Measurements from ENCODE around the gene ZBTB12. TPM values are rescaled to one million over a fixed set of nuclear protein-coding genes. Genes with fewer than 3 reads are reported as not detected.
A peak's percentile ranks its signal among the peaks of the same experiment; 100 is the strongest.
"Not testable (repeated sequence)": the region's sequence is repeated elsewhere in the genome, so short reads cannot be mapped to it uniquely, and the experiment has no call there.

ZBTB12 gene
- total and polyA plus RNA-seq, 8 donors = 0.43 to 6.4 (median 1.8) TPM

- H3K9me3 ChIP-seq = no peaks in the 10 kb centered on the region
- H3K4me3 ChIP-seq = no peak overlapping the region
- DNase-seq = no peak
- WGBS, 5 donors = 85 to 96% (median 92%) methylated on average over 8 of the region's 8 CpGs
- no peak overlapping the region for H3K27ac ChIP-seq
- peaks cover 28 to 56% (median 47%) of the 10 kb centered on the region in 4 donors for H3K36me3 ChIP-seq
- intact Hi-C loops (cut with DNase I; ENCODE audit: low total_unique reads) = no loop called here
- no peaks in the 10 kb centered on the region for H3K27me3 ChIP-seq
- no peak for TF ChIP-seq POLR2AphosphoS5 (IDR thresholded peaks at IDR 0.05)
- H3K4me1 ChIP-seq = peaks cover 6 to 25% (median 17%) of the 10 kb centered on the region in 4 donors
Observed at GRCh38 chr6:31858707-31859106, 43.2 kb downstream of the ZBTB12 start.

GRCh38 chr6:31857774-31858173, 44.1 kb downstream of the ZBTB12 start:
- intact Hi-C loops (cut with DNase I; ENCODE audit: low total_unique reads); H3K27me3 ChIP-seq; H3K4me3 ChIP-seq; DNase-seq; H3K9me3 ChIP-seq; H3K27ac ChIP-seq: not testable (repeated sequence)
- H3K36me3 ChIP-seq = peaks cover 28 to 54% (median 47%) of the 10 kb centered on the region in 4 donors
- peaks cover 6 to 17% (median 11%) of the 10 kb centered on the region in 4 donors for H3K4me1 ChIP-seq
- 84 to 96% (median 92%) methylated on average over 8 of the region's 8 CpGs for WGBS, 5 donors

- H3K27me3 ChIP-seq; H3K27ac ChIP-seq; H3K4me3 ChIP-seq; H3K4me1 ChIP-seq; H3K9me3 ChIP-seq; intact Hi-C loops (cut with DNase I; ENCODE audit: low total_unique reads); DNase-seq: not testable (repeated sequence)
- 87 to 95% (median 92%) methylated on average over 17 to 35 of the region's 35 CpGs for WGBS, 5 donors
- H3K36me3 ChIP-seq = peaks cover 0 to 12% (median 7%) of the 10 kb centered on the region in 4 donors
Observed at GRCh38 chr6:31851980-31852718, 49.7 kb downstream of the ZBTB12 start.

GRCh38 chr6:31851485-31851832, 50.4 kb downstream of the ZBTB12 start:
- DNase-seq = no peak
- Histone ChIP-seq H3K9me3 (no peaks in the 10 kb centered on the region), H3K27ac (peak overlapping the region in 1 of 5 donors; percentile 14), H3K4me3 (no peak overlapping the region), H3K4me1 (no peaks in the 10 kb centered on the region), H3K27me3 (no peaks in the 10 kb centered on the region), H3K36me3 (peaks cover 0 to 5% (median under 1%) of the 10 kb centered on the region in 4 donors)
- intact Hi-C loops (cut with DNase I; ENCODE audit: low total_unique reads) = no loop called here
- TF ChIP-seq POLR2A (IDR thresholded peaks at IDR 0.05) (no peak), POLR2AphosphoS5 (IDR thresholded peaks at IDR 0.05) (no peak), EP300 (IDR thresholded peaks at IDR 0.05) (no peak)
- TF ChIP-seq, protein P1, sequence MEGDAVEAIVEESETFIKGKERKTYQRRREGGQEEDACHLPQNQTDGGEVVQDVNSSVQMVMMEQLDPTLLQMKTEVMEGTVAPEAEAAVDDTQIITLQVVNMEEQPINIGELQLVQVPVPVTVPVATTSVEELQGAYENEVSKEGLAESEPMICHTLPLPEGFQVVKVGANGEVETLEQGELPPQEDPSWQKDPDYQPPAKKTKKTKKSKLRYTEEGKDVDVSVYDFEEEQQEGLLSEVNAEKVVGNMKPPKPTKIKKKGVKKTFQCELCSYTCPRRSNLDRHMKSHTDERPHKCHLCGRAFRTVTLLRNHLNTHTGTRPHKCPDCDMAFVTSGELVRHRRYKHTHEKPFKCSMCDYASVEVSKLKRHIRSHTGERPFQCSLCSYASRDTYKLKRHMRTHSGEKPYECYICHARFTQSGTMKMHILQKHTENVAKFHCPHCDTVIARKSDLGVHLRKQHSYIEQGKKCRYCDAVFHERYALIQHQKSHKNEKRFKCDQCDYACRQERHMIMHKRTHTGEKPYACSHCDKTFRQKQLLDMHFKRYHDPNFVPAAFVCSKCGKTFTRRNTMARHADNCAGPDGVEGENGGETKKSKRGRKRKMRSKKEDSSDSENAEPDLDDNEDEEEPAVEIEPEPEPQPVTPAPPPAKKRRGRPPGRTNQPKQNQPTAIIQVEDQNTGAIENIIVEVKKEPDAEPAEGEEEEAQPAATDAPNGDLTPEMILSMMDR (IDR thresholded peaks at IDR 0.05) = no peak
- 24 to 58% (median 26%) methylated on average over 2 of the region's 2 CpGs for WGBS, 5 donors

- 89 to 97% (median 97%) methylated on average over 2 of the region's 2 CpGs for whole genome bisulfite sequencing, 5 donors
Observed at GRCh38 chr6:31850765-31851484, 51.0 kb downstream of the ZBTB12 start.

More at GRCh38 chr6:31850765-31851484, 51.0 kb downstream of the ZBTB12 start:
- Histone ChIP-seq H3K4me3 (no peak overlapping the region), H3K4me1 (no peaks in the 10 kb centered on the region), H3K36me3 (peaks cover 0 to 4% (median 0%) of the 10 kb centered on the region in 4 donors), H3K27me3 (no peaks in the 10 kb centered on the region), H3K27ac (peak overlapping the region in 1 of 5 donors; percentile 14), H3K9me3 (no peaks in the 10 kb centered on the region)
- TF ChIP-seq, protein P1 (IDR thresholded peaks at IDR 0.05) = no peak
- TF ChIP-seq POLR2AphosphoS5 (IDR thresholded peaks at IDR 0.05) = no peak
- TF ChIP-seq EP300 (IDR thresholded peaks at IDR 0.05) = no peak
- no peak for TF ChIP-seq POLR2A (IDR thresholded peaks at IDR 0.05)
- intact Hi-C loops (cut with DNase I; ENCODE audit: low total_unique reads) = no loop called here
- DNase-seq = no peak

Small RNA genes within 50 kb of the gene (small RNA-seq; reads per million reads assigned to genes)
- 0 reads per million in 4 donors for gene AL645922.1

Other genes starting within 250 kb of the ZBTB12 start
Only the 30 nearest of the 37 such genes appear.
- gene LY6G5C, start 221.0 kb downstream of the ZBTB12 start, total RNA-seq = not detected
- gene LY6G5C, start 221.0 kb downstream of the ZBTB12 start, polyA plus RNA-seq = 1 to 10 TPM; 1.8 to 4.9 (median 2.7) TPM
- gene ABHD16A, start 198.8 kb downstream of the ZBTB12 start, total RNA-seq = 100 to 1,000 TPM in 1 of 5 donors, 10 to 100 TPM in 4; 40.9 to 122 (median 49.0) TPM
- 10 to 100 TPM; 15.1 to 48.0 (median 20.4) TPM for gene ABHD16A, start 198.8 kb downstream of the ZBTB12 start, polyA plus RNA-seq
- gene LY6G6F, start 195.2 kb downstream of the ZBTB12 start, total RNA-seq = not detected
- gene LY6G6F, start 195.2 kb downstream of the ZBTB12 start, polyA plus RNA-seq = not detected
- gene LY6G6D, start 186.7 kb downstream of the ZBTB12 start, total RNA-seq = not detected
- gene LY6G6D, start 186.7 kb downstream of the ZBTB12 start, polyA plus RNA-seq = not detected
- not detected for gene LY6G6C, start 180.3 kb downstream of the ZBTB12 start, total RNA-seq
- gene LY6G6C, start 180.3 kb downstream of the ZBTB12 start, polyA plus RNA-seq = under 1 TPM in 1 of 3 donors, not detected in 2; 0.90 TPM
- gene MPIG6B, start 178.7 kb downstream of the ZBTB12 start, total RNA-seq = not detected
- gene MPIG6B, start 178.7 kb downstream of the ZBTB12 start, polyA plus RNA-seq = under 1 TPM in 1 of 3 donors, not detected in 2; 0.10 TPM
- 100 to 1,000 TPM in 2 of 5 donors, 10 to 100 TPM in 3; 33.3 to 133 (median 76.1) TPM for gene DDAH2, start 172.8 kb downstream of the ZBTB12 start, total RNA-seq
- 10 to 100 TPM; 52.9 to 73.7 (median 57.9) TPM for gene DDAH2, start 172.8 kb downstream of the ZBTB12 start, polyA plus RNA-seq
- gene CLIC1, start 165.6 kb downstream of the ZBTB12 start, total RNA-seq = 100 to 1,000 TPM in 4 of 5 donors, 10 to 100 TPM in 1; 33.8 to 381 (median 117) TPM
- gene CLIC1, start 165.6 kb downstream of the ZBTB12 start, polyA plus RNA-seq = 100 to 1,000 TPM; 331 to 597 (median 348) TPM
- gene MSH5, start 162.1 kb downstream of the ZBTB12 start, total RNA-seq = 10 to 100 TPM in 4 of 5 donors, 1 to 10 TPM in 1; 4.1 to 66.4 (median 21.4) TPM
- gene MSH5, start 162.1 kb downstream of the ZBTB12 start, polyA plus RNA-seq = 1 to 10 TPM; 2.9 to 9.3 (median 3.2) TPM
- 10 to 100 TPM in 2 of 5 donors, 1 to 10 TPM in 2, not detected in 1; 2.7 to 40.8 (median 7.6) TPM for gene SAPCD1, start 139.4 kb downstream of the ZBTB12 start, total RNA-seq
- gene SAPCD1, start 139.4 kb downstream of the ZBTB12 start, polyA plus RNA-seq = 1 to 10 TPM; 2.4 to 5.4 (median 2.9) TPM
- gene VWA7, start 124.8 kb downstream of the ZBTB12 start, total RNA-seq = 10 to 100 TPM in 1 of 5 donors, 1 to 10 TPM in 3, not detected in 1; 4.2 to 18.3 (median 7.5) TPM
- gene VWA7, start 124.8 kb downstream of the ZBTB12 start, polyA plus RNA-seq = 1 to 10 TPM; 1.3 to 1.4 (median 1.4) TPM
- gene VARS1, start 106.3 kb downstream of the ZBTB12 start, total RNA-seq = 10 to 100 TPM; 21.6 to 56.5 (median 24.1) TPM
- 10 to 100 TPM; 11.0 to 31.8 (median 27.7) TPM for gene VARS1, start 106.3 kb downstream of the ZBTB12 start, polyA plus RNA-seq
- gene LSM2, start 95.1 kb downstream of the ZBTB12 start, total RNA-seq = 10 to 100 TPM in 3 of 5 donors, 1 to 10 TPM in 1, not detected in 1; 6.7 to 34.5 (median 11.4) TPM
- 10 to 100 TPM; 45.2 to 55.8 (median 50.4) TPM for gene LSM2, start 95.1 kb downstream of the ZBTB12 start, polyA plus RNA-seq
- gene HSPA1L, start 86.8 kb downstream of the ZBTB12 start, total RNA-seq = 1 to 10 TPM in 2 of 5 donors, not detected in 3; 1.1 to 1.7 TPM
- under 1 TPM; 0.46 to 0.98 (median 0.75) TPM for gene HSPA1L, start 86.8 kb downstream of the ZBTB12 start, polyA plus RNA-seq
- gene HSPA1A, start 86.5 kb downstream of the ZBTB12 start, total RNA-seq = 100 to 1,000 TPM in 3 of 5 donors, 10 to 100 TPM in 2; 68.8 to 124 (median 113) TPM
- 100 to 1,000 TPM in 1 of 3 donors, 10 to 100 TPM in 2; 51.1 to 107 (median 64.8) TPM for gene HSPA1A, start 86.5 kb downstream of the ZBTB12 start, polyA plus RNA-seq
- 100 to 1,000 TPM in 3 of 5 donors, 10 to 100 TPM in 2; 44.3 to 165 (median 105) TPM for gene HSPA1B, start 74.3 kb downstream of the ZBTB12 start, total RNA-seq
- 10 to 100 TPM; 35.9 to 66.0 (median 51.3) TPM for gene HSPA1B, start 74.3 kb downstream of the ZBTB12 start, polyA plus RNA-seq
- 10 to 100 TPM; 11.3 to 60.7 (median 25.0) TPM for gene NEU1, start 39.3 kb downstream of the ZBTB12 start, total RNA-seq
- 10 to 100 TPM; 16.3 to 29.0 (median 22.2) TPM for gene NEU1, start 39.3 kb downstream of the ZBTB12 start, polyA plus RNA-seq
- gene SLC44A4, start 23.1 kb downstream of the ZBTB12 start, total RNA-seq = 100 to 1,000 TPM in 4 of 5 donors, 10 to 100 TPM in 1; 74.2 to 201 (median 175) TPM
- gene SLC44A4, start 23.1 kb downstream of the ZBTB12 start, polyA plus RNA-seq = 100 to 1,000 TPM in 1 of 3 donors, 10 to 100 TPM in 2; 35.4 to 111 (median 47.9) TPM
- gene EHMT2, start 4.4 kb downstream of the ZBTB12 start, total RNA-seq = 10 to 100 TPM; 12.1 to 58.0 (median 31.7) TPM
- gene EHMT2, start 4.4 kb downstream of the ZBTB12 start, polyA plus RNA-seq = 10 to 100 TPM; 27.3 to 43.2 (median 35.4) TPM
- gene C2, start 25.6 kb upstream of the ZBTB12 start, total RNA-seq = 10 to 100 TPM in 1 of 5 donors, 1 to 10 TPM in 3, not detected in 1; 1.7 to 24.6 (median 4.0) TPM
- gene C2, start 25.6 kb upstream of the ZBTB12 start, polyA plus RNA-seq = 1 to 10 TPM; 3.3 to 6.3 (median 4.9) TPM
- 100 to 1,000 TPM in 3 of 5 donors, 10 to 100 TPM in 1, 1 to 10 TPM in 1; 8.4 to 316 (median 185) TPM for gene CFB, start 44.0 kb upstream of the ZBTB12 start, total RNA-seq
- 100 to 1,000 TPM in 2 of 3 donors, 10 to 100 TPM in 1; 13.1 to 226 (median 165) TPM for gene CFB, start 44.0 kb upstream of the ZBTB12 start, polyA plus RNA-seq
- 100 to 1,000 TPM in 1 of 5 donors, 10 to 100 TPM in 3, 1 to 10 TPM in 1; 2.9 to 100 (median 50.1) TPM for gene NELFE, start 56.9 kb upstream of the ZBTB12 start, total RNA-seq
- 10 to 100 TPM; 52.1 to 75.8 (median 53.5) TPM for gene NELFE, start 56.9 kb upstream of the ZBTB12 start, polyA plus RNA-seq
- gene SKIC2, start 57.1 kb upstream of the ZBTB12 start, total RNA-seq = 100 to 1,000 TPM in 3 of 5 donors, 10 to 100 TPM in 2; 22.0 to 478 (median 114) TPM
- gene SKIC2, start 57.1 kb upstream of the ZBTB12 start, polyA plus RNA-seq = 10 to 100 TPM; 74.3 to 88.9 (median 87.1) TPM
- gene DXO, start 70.1 kb upstream of the ZBTB12 start, total RNA-seq = 10 to 100 TPM in 3 of 5 donors, 1 to 10 TPM in 2; 4.1 to 65.8 (median 18.3) TPM
- gene DXO, start 70.1 kb upstream of the ZBTB12 start, polyA plus RNA-seq = 10 to 100 TPM; 11.9 to 24.8 (median 19.7) TPM
- 100 to 1,000 TPM in 1 of 5 donors, 10 to 100 TPM in 4; 10.8 to 248 (median 32.1) TPM for gene C4A, start 80.0 kb upstream of the ZBTB12 start, total RNA-seq
- 10 to 100 TPM; 42.2 to 92.9 (median 48.1) TPM for gene C4A, start 80.0 kb upstream of the ZBTB12 start, polyA plus RNA-seq
- gene C4B, start 112.7 kb upstream of the ZBTB12 start, total RNA-seq = 100 to 1,000 TPM in 1 of 5 donors, 10 to 100 TPM in 4; 14.9 to 108 (median 32.7) TPM
- 100 to 1,000 TPM in 1 of 3 donors, 10 to 100 TPM in 2; 42.8 to 107 (median 54.9) TPM for gene C4B, start 112.7 kb upstream of the ZBTB12 start, polyA plus RNA-seq
- not detected for gene CYP21A2, start 136.3 kb upstream of the ZBTB12 start, total RNA-seq
- 10 to 100 TPM in 1 of 3 donors, 1 to 10 TPM in 2; 1.3 to 23.8 (median 1.4) TPM for gene CYP21A2, start 136.3 kb upstream of the ZBTB12 start, polyA plus RNA-seq
- 100 to 1,000 TPM in 1 of 5 donors, 10 to 100 TPM in 4; 43.8 to 408 (median 71.0) TPM for gene TNXB, start 207.3 kb upstream of the ZBTB12 start, total RNA-seq
- 10 to 100 TPM; 15.1 to 17.7 (median 15.7) TPM for gene TNXB, start 207.3 kb upstream of the ZBTB12 start, polyA plus RNA-seq
- gene ATF6B, start 226.2 kb upstream of the ZBTB12 start, total RNA-seq = 100 to 1,000 TPM in 2 of 5 donors, 10 to 100 TPM in 3; 22.8 to 718 (median 73.3) TPM
- 10 to 100 TPM; 20.9 to 48.1 (median 24.4) TPM for gene ATF6B, start 226.2 kb upstream of the ZBTB12 start, polyA plus RNA-seq
- gene FKBPL, start 228.2 kb upstream of the ZBTB12 start, total RNA-seq = 1 to 10 TPM in 2 of 5 donors, under 1 TPM in 1, not detected in 2; 0.45 to 3.3 (median 3.2) TPM
- gene FKBPL, start 228.2 kb upstream of the ZBTB12 start, polyA plus RNA-seq = 1 to 10 TPM; 2.7 to 9.6 (median 8.5) TPM

Measured in stomach (tissue), 9 donors.